ENCODE measurements around the gene WDR7. TPM values are rescaled to one million over a fixed set of nuclear protein-coding genes. Genes with fewer than 3 reads are reported as not detected.

The WDR7 gene
- total RNA-seq, 2 experiments from 2014 or later, result 28.8 to 30.5 TPM

DNA sequence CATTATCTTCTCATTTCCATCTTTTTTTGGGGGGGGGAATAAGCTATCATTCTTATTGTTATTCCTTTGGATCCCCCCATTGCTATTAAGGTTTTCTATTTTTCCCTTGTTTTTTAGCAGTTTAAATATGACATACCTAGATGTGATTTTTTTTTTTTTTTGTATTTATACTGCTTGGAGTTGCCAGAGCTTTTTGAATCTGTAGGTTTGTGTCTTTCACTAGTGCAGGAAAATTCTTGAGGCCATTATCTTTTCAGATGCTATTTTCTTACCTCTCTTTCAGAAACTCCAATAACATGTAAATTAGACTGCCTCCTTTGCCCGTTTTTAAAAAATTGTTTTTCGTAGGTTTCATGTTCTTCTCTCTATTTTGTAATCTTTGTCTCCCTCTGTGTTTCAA, 88.6 kb downstream of the WDR7 start:
- Histone ChIP-seq H3K4me3 (ENCODE audit: low read length) (no peak overlapping the region), H3K4me1 (ENCODE audit: insufficient read depth, low read length) (no peaks in the 10 kb centered on the region), H3K36me3 (ENCODE audit: insufficient read depth, low read length) (peaks cover 3% of the 10 kb centered on the region), H3K27me3 (ENCODE audit: control insufficient read depth in 1 of 2, insufficient read depth in 2 of 2, low read length in 2 of 2) (no peaks in the 10 kb centered on the region), H3K9me3 (ENCODE audit: control insufficient read depth in 1 of 2, insufficient read depth in 1 of 2, low read length in 2 of 2) (no peaks in the 10 kb centered on the region), H3K27ac (ENCODE audit: low read depth in 1 of 2, low read length in 2 of 2) (no peak overlapping the region)
- H3K4me3 Mint-ChIP-seq, result no peak overlapping the region
- intact Hi-C loops (cut with DNase I, micrococcal nuclease), result no loop called here
- POLR2A ChIA-PET, result no interaction called here
- CTCF ChIA-PET, result no interaction called here
- H3K4me1 Mint-ChIP-seq (ENCODE audit: low read depth), result no peaks in the 10 kb centered on the region
- no peaks in the 10 kb centered on the region for H3K9me3 Mint-ChIP-seq
- H3K27ac Mint-ChIP-seq, result no peak overlapping the region
- DNase-seq, result no peak
- ATAC-seq (ENCODE audit: poor library complexity), result no peak
- TF ChIP-seq, protein P1, sequence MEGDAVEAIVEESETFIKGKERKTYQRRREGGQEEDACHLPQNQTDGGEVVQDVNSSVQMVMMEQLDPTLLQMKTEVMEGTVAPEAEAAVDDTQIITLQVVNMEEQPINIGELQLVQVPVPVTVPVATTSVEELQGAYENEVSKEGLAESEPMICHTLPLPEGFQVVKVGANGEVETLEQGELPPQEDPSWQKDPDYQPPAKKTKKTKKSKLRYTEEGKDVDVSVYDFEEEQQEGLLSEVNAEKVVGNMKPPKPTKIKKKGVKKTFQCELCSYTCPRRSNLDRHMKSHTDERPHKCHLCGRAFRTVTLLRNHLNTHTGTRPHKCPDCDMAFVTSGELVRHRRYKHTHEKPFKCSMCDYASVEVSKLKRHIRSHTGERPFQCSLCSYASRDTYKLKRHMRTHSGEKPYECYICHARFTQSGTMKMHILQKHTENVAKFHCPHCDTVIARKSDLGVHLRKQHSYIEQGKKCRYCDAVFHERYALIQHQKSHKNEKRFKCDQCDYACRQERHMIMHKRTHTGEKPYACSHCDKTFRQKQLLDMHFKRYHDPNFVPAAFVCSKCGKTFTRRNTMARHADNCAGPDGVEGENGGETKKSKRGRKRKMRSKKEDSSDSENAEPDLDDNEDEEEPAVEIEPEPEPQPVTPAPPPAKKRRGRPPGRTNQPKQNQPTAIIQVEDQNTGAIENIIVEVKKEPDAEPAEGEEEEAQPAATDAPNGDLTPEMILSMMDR (IDR thresholded peaks at IDR 0.05), result no peak
- no peaks in the 10 kb centered on the region for H3K27me3 Mint-ChIP-seq
- H3K36me3 Mint-ChIP-seq (ENCODE audit: low read depth), result peaks cover 28% of the 10 kb centered on the region

DNA sequence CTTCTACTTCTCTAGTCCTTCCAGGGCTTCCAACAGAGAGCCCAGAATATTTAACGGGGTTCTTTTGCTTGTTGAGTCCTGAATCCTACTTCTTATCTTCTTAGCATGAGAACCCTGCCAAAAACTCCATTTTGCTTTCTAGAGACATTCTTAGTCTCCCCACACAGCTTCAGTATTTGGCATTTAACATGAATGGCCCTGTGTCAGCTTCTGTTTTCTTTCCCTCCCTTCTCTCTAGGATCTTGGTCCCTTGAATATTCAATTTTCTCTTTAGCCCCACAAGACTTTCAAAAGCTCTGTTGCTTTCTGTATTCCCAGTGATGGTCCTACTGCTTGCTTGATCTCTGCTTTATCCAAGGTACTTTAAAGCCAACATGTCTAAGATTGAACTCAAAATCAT, 89.5 kb downstream of the WDR7 start:
- ChIA-PET POLR2A (no interaction called here), CTCF (no interaction called here)
- Mint-ChIP-seq H3K4me3 (no peak overlapping the region), H3K36me3 (ENCODE audit: low read depth) (peaks cover 20% of the 10 kb centered on the region), H3K27me3 (no peaks in the 10 kb centered on the region), H3K4me1 (ENCODE audit: low read depth) (peaks cover under 1% of the 10 kb centered on the region), H3K27ac (no peak overlapping the region), H3K9me3 (no peaks in the 10 kb centered on the region)
- no peak overlapping the region for H3K27ac ChIP-seq (ENCODE audit: low read depth in 1 of 2, low read length in 2 of 2)
- DNase-seq, result no peak
- no peak for ATAC-seq (ENCODE audit: poor library complexity)
- no peaks in the 10 kb centered on the region for H3K27me3 ChIP-seq (ENCODE audit: control insufficient read depth in 1 of 2, insufficient read depth in 2 of 2, low read length in 2 of 2)
- no peaks in the 10 kb centered on the region for H3K9me3 ChIP-seq (ENCODE audit: control insufficient read depth in 1 of 2, insufficient read depth in 1 of 2, low read length in 2 of 2)
- no peaks in the 10 kb centered on the region for H3K4me1 ChIP-seq (ENCODE audit: insufficient read depth, low read length)
- TF ChIP-seq, protein P1 (IDR thresholded peaks at IDR 0.05), result no peak
- intact Hi-C loops (cut with DNase I, micrococcal nuclease), result no loop called here
- peaks cover 3% of the 10 kb centered on the region for H3K36me3 ChIP-seq (ENCODE audit: insufficient read depth, low read length)
- no peak overlapping the region for H3K4me3 ChIP-seq (ENCODE audit: low read length)

DNA sequence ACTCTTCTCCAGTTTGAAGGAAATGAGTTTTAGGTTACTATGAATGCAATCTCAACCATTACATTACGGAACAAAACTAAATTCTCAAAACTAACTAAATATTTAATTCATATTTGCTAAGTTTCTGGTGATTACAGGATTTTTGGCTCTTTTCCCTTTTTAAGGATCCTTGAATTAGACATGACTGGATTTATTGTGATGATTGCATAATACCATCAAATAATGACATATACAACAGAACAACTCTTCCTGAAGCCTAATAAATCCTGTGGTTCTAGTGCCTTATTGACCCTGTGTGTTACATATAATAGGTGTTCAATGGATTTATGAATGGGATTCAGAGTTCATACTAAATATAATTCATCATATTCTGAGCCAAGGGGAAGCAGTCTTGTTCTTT, 90.5 kb downstream of the WDR7 start:
- TF ChIP-seq, protein P1 (IDR thresholded peaks at IDR 0.05), result no peak
- CTCF ChIA-PET, result no interaction called here

More for the DNA sequence above, 90.5 kb downstream of the WDR7 start:
- intact Hi-C loops (cut with DNase I, micrococcal nuclease), result no loop called here
- ATAC-seq (ENCODE audit: poor library complexity) (no peak), DNase-seq (no peak)
- H3K4me1 ChIP-seq (ENCODE audit: insufficient read depth, low read length), result no peaks in the 10 kb centered on the region
- H3K36me3 ChIP-seq (ENCODE audit: insufficient read depth, low read length), result no peaks in the 10 kb centered on the region
- no peak overlapping the region for H3K4me3 ChIP-seq (ENCODE audit: low read length)
- H3K9me3 ChIP-seq (ENCODE audit: control insufficient read depth in 1 of 2, insufficient read depth in 1 of 2, low read length in 2 of 2), result no peaks in the 10 kb centered on the region
- H3K4me1 Mint-ChIP-seq (ENCODE audit: low read depth), result peaks cover 11% of the 10 kb centered on the region
- H3K4me3 Mint-ChIP-seq, result no peak overlapping the region
- POLR2A ChIA-PET, result no interaction called here
- no peaks in the 10 kb centered on the region for H3K27me3 Mint-ChIP-seq
- peaks cover 10% of the 10 kb centered on the region for H3K36me3 Mint-ChIP-seq (ENCODE audit: low read depth)
- H3K9me3 Mint-ChIP-seq, result no peaks in the 10 kb centered on the region
- no peak overlapping the region for H3K27ac ChIP-seq (ENCODE audit: low read depth in 1 of 2, low read length in 2 of 2)
- no peak overlapping the region for H3K27ac Mint-ChIP-seq
- H3K27me3 ChIP-seq (ENCODE audit: control insufficient read depth in 1 of 2, insufficient read depth in 2 of 2, low read length in 2 of 2), result no peaks in the 10 kb centered on the region
